Renal pelvis (tissue), 12 donors: ENCODE data around the gene POM121L12. TPM values are rescaled to one million over a fixed set of nuclear protein-coding genes. Genes with fewer than 3 reads are reported as not detected.

Experiments used
- DNase-seq: peaks from one replicate; pipeline ENCODE4 v3.0.0-alpha.2; 2013
- long read RNA-seq, 16 experiments: transcript quantifications; one replicate each; lab custom pipeline, GENCODE V29; 2026
- polyA plus RNA-seq, 3 donors: library from polyadenylated mRNA; unstranded; fragments of 120-200 nt; gene quantifications; one replicate each; pipeline ENCODE4 v1.2.1, GENCODE V29; 2013; ENCODE audit not compliant: insufficient read length in 3 of 3

Gene POM121L12
- not detected for polyA plus RNA-seq
- long read RNA-seq, donor 1 = 0 reads
- long read RNA-seq, donor 2 = 0 reads
- long read RNA-seq, donor 3 = 0 reads
- long read RNA-seq, donor 4 = 0 reads
- long read RNA-seq, donor 5 = 0 reads
- long read RNA-seq, donor 6 = 0 reads
- long read RNA-seq, donor 7 = 0 reads
- long read RNA-seq, donor 8 = 0 reads
- long read RNA-seq, donor 9 = 0 reads
- long read RNA-seq, donor 10 = 0 reads
- long read RNA-seq, donor 11 = 0 reads
- long read RNA-seq, donor 12 = 0 reads
- long read RNA-seq, donor 13 = 0 reads
- long read RNA-seq, donor 14 = 0 reads
- long read RNA-seq, donor 15 = 0 reads
- long read RNA-seq, donor 16 = 0 reads

DNA sequence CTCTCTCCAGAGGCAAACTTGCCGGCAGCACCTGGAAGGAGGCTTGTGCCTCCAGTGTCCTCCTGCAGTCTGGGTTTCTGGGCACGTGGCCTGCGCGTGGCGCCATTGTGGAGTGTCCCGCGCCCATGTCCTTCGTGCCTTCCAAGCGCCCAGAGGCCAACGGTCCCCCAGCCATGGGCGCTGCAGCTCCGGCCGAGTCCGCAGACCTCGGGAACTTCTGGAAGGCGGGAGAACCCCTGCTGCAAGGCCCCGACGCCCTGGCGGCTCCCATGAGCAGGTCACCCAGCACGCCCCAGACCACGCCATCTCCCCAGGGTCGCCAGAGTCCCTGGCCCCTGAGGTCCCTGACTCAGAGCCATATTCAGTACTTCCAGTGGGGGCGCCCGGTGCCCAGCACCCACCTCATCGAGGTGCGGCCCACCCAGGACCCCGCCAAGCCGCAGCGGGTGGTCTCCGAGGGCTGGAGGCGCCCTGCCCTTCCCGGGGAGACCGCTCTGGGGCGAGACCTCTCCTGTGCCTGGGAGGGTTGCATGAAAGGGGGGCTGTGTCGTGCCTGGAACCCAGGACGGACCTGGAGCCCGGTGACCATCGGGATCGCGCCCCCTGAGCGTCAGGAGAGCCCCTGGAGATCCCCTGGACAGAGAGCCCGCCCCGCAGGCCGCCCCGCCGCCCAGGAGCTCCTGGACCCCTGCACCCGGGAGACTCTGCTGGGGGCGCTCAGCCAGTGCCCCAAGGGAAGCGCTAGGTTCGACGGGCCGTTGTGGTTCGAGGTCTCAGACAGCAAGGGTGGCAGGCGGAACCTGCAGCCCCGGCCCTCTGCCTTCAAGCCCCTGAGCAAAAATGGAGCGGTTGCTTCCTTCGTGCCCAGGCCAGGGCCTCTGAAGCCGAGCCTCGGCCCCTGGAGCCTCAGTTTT, at the start of gene POM121L12:
Gene POM121L12, plus strand, starts transcription at position 135 of the 914 bp plus-strand sequence. Its CDS starts 39 bp downstream, at position 174.
- no peak for DNase-seq

DNA sequence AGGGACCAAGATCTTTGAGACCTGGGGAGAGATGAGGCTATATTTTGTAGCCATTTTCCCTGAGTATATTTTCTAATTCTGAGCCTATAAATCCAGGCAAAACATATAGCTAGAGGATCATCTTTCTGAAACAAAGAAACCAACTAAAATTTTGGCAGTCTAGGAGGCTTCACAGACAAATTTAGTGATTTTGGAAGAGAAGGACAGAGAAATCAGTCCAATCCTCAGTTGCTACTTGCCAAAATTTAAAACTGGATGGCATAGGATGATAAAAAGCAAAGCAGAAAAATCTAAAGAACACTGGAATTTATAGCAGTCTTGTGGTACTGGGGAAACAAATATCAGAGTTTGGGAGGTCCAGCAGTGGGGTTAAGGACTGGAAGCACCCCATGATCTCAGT, 43.4 kb upstream of the POM121L12 start:
- no peak for DNase-seq

DNA sequence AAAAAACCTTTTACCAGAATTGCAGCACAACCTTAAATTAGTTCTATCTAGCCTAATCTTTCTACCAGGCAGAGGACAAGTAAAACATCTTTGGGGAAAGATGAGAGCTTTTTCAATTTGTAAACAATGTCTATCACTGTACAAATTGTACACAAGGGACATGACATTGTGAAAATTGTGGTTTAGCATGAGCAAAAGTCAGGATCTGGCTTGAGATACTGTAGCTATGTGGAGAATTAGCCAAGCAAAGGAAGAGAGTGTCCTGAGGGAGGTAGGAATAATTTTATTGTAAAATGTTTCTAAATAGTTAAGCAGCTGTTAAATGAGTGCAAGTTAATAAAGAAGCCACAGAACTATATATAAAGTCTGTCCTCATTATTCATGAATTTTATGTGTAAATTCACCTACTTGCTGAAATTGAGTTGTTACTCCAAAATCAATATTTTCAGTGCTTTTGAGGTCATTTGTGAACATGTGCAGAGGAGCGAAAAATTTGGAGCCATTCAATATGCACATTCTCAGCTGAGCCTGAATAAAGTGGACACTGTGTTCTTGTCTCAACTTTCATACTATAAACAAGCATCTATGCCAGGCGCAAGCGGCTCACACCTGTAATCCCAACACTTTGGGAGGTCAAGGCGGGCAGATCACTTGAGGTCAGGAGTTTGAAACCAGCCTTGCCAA, 42.8 kb upstream of the POM121L12 start:
- DNase-seq = no peak

DNA sequence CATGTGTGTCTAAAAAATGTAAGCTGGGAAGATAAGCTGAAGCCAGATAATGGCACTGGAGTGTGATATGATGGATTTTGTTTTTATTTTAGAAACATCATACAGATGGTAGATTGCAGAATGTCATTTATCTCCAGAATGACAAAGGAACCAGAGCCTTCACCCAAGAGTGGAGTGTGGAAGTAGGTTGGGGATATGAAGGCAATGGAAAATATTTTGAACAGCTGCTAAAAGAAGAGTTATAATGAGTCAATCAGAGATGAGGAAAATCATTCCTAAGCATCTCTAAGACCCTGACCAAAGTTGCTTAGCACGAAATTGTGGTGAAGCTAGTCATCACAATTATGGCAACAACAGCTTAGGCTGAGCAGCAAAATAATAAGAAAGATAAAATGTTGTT, 39.8 kb upstream of the POM121L12 start:
- no peak for DNase-seq

DNA sequence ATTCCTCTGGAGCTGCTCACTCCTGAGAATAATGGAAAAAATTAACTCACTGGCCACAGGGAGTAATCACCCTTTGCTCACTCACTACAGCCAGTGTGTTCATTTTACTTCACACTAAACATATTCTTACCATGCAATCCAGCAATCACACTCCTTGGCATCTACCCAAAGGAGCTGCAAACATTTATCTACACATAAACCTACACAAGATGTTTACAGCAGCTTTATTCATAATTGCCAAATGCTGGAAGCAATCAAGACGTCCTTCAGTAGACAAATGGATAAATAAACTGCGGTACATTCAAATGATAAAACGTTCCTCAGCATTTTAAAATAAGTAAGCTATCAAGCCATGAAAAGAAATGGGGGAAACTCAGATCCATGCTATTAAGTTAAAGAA, 34.2 kb upstream of the POM121L12 start:
- DNase-seq = no peak

DNA sequence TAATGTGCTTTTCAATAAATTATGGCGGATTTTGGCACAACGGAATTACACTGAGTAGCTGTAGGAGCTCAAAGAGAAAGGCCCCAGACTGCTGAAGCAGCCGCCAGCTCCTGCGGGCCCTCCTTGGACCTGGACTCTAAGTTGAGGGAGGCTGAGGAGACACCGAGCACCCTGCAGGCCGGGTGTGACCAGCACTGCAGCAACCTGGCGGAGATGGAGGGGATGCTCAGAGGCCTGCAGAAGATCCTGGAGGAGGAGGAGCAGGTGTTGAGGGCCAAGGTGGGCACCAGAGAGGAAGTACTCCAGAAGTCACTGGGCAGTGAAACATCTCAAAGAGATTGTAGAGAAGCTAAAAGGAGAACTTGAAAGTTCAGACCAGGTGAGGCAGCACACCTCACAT, 33.0 kb upstream of the POM121L12 start:
- no peak for DNase-seq

DNA sequence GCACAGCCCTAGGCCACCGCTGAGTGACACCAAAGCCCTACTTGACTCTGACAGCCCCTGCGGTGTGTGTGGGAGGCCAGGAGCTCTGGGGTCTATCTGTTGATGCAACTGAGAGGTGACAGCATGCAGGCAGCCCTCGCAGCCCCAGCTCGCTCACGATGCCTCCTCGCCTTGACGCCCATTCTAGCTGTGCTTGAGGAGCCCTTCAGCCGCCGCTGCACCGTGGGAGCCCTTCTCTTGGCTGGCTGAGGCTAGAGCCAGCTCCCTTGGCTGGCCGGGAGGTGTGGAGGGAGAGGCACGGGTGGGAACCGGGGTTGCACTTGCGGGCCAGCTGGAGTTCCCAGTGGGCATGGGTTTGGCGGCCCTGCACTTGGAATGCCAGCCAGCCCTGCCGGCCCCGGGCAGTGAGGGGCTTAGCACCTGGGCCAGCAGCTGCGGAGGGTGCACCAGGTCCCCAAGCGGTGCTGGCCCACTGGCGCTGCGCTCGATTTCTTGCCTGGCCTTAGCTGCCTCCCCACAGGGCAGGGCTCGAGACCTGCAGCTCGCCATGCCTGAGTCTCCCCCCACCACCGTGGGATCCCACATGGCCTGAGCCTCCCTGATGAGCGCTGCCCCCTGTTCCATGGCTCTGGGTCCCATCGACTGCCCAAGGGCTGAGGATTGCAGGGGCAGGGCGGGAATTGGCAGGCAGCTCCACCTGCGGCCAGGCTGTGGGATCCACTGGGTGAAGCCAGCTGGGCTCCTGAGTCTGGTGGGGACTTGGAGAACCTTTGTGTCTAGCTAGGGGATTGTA, 31.6 kb upstream of the POM121L12 start:
- DNase-seq = no peak

DNA sequence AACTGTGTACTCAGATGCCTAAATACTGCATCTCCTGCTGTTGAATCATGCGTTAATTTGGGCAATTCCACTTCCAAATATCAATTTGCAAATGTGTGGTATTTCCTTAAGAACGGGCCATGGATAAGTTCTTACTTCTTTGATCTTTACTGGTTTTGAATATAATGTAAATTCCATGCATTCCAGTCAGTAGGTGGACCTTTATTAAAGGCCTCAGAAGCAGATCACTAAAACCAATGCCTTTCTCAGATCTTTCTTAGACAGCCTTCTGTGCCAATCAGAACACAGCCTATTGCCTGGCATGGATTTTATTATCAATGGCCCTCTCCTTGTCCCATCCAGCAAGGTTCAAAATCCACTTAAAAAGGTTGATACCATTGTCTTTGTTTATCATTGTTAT, 21.5 kb upstream of the POM121L12 start:
- no peak for DNase-seq

DNA sequence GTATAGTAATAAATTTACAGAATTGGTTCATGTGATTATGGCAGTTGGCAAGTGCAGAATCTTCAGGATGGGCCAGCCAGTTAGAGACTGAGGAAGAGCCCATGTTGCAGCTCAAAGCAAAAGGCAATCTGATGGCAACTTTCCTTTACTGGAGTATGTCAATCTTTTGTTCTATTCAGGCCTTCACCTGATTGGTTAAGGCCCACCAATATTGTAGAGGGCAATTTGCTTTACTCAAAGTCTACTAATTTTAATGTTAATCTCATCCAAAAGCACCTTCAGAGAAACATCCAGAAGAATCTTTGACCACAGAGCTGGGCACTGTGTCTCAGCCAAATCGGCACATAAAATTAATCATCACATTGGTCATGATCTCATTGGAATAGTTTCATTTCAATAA, 20.0 kb upstream of the POM121L12 start:
- no peak for DNase-seq

DNA sequence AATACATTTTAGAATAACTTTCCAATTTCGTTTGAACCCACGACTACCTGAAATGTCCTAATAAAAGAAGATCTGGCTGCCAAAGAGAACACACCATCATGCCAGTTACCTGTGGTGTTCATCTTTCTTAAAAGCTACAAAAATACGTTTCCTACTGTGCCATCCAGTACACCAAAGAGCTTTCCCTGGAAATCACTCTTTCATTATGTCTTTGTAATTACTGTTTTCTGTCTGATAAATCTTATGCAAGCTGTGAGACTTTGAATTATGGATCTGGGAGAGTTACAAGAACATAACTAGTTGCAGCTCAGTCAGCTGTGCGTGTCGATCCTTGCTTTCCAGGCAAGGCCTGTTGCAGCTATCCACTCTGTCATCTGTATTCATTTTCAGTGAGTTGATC, 12.5 kb upstream of the POM121L12 start:
- DNase-seq = no peak

DNA sequence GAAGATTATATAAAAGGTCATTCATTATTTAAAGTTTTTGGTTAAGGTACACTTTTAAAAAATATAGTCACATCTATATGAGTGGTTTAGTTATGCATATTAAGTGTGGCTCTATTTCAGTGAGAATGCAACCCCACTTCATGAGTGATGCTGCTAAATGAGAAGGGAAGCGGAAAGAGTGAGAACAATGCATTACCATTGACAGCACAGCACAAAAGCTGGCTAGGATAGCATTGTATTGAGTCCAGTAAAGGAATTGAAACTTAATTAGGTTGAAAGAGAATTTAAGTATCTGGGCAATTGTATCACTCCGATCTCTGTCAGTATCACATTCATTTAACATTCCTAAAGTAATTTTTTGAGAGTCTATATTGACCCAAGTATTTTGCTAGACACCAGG, 13.2 kb downstream of the POM121L12 start:
- no peak for DNase-seq

DNA sequence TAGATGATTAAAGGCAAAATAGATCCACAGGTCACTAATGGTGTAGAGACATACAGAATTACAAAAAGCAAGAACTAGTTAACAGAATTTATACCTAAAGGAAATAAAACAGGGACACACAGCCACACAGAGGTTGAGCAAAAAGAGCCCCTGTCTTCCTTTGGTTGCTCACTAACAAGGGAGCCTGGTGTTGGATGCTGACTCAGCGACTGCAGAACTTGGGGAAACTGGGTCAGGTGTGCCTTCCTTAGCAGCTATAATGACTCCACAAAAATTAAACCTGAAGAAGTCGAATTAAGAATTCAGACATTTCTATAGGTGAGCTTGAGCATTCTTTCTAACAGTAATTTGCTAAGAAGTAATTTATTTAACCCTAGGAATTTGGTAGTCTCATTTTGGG, 15.0 kb downstream of the POM121L12 start:
- DNase-seq = no peak

DNA sequence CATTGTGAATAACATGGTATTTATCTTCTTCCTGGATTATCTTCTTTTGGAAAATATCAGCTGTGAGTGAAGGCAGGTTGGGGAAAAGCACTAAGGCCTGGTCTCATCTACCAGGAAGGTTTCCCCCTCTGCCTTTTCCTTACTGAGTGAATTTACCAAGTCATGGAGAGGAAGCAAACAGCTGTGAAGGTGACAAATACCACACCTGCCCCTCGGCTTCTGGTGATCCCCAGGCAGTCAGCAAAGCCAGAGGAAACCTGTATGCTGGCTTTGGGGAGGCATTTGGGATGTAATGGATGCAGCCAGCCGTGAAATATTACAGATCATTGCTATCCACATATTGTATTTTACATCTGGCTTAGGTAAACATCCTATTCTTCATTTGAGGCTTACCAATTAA, 24.2 kb downstream of the POM121L12 start:
- DNase-seq = no peak

DNA sequence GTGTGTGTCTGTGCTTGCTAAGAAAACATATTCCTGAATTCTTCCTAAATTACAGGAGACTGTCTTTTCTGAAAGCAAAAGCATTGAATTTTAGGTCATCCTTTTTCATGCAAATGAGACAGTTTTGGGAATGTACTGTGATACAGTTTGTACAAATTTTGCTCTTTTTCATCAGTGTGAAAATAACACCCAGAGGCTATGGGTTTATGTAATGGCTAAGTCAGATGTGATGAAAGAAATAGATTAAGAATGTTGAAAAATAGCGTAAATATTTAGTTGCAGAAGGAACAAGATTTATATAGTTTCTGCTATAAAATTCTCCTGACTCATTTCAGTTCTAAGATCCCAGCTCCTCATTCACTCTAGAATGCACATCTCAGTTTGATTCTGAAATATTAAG, 24.6 kb downstream of the POM121L12 start:
- no peak for DNase-seq

DNA sequence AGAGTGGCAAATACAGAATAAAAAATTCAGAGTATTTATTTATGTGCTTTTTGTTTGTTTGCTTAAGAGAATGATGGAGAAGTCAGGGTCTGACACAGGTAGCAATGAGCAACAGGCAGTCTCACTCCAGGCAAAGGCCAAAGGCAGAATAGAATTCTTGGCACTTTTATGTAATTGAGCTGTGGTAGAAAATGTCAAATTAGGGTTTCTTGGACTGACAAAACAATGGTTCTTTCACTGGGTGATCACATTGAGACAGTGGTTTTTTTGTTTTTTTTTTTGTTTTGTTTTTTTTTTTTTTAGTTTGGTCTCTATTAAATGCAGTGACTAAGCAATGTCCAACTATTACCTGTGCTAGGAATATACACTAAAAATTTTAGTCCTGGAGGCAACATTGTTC, 27.4 kb downstream of the POM121L12 start:
- DNase-seq = no peak

DNA sequence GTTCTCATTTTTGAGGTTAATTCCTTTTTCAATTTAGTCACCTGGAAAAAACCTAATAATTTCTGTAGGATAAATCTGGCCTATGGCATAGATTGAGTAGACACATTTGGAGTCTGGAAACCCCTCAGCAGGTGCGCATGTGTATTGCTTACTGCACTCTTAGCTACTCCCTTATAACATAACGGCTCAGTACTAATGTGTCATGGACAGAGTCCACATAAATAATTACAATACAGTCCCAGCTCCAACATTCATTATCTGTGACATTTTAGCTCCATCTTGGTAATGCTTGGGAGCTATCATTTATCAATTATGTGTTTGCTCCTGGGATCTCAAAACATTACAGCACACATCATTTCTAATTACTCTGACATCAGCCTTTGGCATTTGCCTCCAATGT, 33.2 kb downstream of the POM121L12 start:
- no peak for DNase-seq

DNA sequence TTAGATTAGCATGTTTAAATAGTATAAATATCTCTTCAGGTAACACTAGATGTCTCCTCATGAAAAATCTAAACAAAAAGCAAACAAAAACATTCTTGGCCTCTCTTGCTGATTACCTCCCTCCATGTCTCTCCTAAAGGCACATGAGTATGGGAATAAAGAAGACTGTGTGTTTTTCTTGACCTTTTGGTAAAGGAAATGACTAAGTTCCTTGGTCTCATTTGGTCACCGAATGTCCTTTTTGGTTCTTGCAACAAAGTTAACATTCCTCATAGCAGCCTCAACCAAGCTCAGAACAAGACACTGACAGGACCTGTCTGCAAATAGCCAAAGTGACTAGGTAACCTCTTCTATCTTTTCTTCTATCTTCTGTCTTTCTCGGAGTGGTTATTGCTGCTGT, 35.5 kb downstream of the POM121L12 start:
- DNase-seq = no peak
